Subcutaneous adipose tissue (tissue), 4 donors: ENCODE data around the gene PTGES. TPM values are rescaled to one million over a fixed set of nuclear protein-coding genes. Genes with fewer than 3 reads are reported as not detected.

Source experiments
- total RNA-seq, 4 donors: library from RNA; depleted of rRNA; stranded (reverse); fragments of >200 nt; gene quantifications; one replicate each; pipeline ENCODE4 v1.1.0, GENCODE V29; 2016
- TF ChIP-seq, protein P1 (sequence below): fragments of 450-650 bp; IDR thresholded peaks from one replicate; pipeline ENCODE4 v1.5.1; 2016; ENCODE audit warnings: low read depth, mild to moderate bottlenecking, control low read depth, antibody characterized with exemption, moderate library complexity

The PTGES gene
- total RNA-seq, 4 donors from 2014 or later, result 12.8 to 34.5 (median 20.6) TPM

DNA sequence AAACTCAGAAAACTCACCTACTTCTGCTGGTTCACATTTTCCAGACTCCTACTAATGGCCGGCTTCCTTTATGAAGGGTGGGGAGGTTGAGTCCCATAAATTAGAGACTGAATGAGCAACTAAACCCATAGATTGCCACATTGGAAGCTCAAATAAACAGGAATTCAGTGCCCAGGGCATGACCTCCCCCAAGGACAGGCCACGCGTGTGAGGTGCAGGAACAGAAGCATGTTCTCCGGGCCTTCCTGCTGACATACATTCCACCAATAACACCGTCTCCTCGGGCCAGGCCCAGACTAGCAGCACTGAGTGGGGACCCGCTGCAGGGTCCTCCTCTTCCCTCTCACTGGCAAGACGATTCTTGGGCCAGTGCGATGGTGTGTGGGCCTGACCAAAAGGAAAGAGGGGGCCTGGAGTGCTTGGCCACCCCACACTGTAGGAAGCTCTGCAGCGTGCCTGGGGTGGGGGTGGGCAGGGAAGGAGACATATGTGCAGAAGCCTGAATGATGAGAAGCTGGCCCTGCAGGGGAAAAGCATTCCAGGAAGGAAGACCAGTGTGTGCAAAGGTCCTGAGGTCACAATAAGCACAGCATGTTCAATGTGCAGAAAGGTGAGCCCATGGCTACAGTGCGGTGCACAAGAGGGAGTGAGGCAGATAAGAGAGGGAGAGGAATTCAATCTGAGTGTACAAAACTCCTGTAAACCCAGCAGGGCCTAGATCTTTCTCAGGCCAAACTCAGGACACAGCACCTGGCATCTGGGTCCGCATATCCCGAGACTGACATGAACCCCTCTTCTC is 12.0 kb downstream of the PTGES start:
- TF ChIP-seq, protein P1, sequence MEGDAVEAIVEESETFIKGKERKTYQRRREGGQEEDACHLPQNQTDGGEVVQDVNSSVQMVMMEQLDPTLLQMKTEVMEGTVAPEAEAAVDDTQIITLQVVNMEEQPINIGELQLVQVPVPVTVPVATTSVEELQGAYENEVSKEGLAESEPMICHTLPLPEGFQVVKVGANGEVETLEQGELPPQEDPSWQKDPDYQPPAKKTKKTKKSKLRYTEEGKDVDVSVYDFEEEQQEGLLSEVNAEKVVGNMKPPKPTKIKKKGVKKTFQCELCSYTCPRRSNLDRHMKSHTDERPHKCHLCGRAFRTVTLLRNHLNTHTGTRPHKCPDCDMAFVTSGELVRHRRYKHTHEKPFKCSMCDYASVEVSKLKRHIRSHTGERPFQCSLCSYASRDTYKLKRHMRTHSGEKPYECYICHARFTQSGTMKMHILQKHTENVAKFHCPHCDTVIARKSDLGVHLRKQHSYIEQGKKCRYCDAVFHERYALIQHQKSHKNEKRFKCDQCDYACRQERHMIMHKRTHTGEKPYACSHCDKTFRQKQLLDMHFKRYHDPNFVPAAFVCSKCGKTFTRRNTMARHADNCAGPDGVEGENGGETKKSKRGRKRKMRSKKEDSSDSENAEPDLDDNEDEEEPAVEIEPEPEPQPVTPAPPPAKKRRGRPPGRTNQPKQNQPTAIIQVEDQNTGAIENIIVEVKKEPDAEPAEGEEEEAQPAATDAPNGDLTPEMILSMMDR, result no peak

DNA sequence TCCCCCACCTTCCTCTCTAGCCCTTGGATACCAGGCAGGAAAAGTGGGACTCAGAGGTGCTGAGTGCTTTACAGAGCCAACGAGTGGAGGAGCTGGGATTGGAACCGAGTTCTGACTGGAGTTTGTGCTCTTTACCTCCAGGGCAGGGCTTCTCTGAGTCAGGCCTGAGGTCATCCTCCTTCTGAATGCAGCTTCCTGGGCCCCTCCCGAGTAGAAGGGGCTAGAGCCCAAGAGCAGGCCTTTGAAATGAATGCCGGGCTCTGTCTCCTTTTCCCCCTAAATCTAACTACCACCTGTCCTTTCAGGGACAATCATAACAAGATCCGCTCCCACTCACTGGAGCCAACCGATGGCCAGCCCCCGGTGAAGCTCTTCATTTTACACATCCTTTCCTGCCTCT is 12.7 kb downstream of the PTGES start:
- TF ChIP-seq, protein P1, result no peak

DNA sequence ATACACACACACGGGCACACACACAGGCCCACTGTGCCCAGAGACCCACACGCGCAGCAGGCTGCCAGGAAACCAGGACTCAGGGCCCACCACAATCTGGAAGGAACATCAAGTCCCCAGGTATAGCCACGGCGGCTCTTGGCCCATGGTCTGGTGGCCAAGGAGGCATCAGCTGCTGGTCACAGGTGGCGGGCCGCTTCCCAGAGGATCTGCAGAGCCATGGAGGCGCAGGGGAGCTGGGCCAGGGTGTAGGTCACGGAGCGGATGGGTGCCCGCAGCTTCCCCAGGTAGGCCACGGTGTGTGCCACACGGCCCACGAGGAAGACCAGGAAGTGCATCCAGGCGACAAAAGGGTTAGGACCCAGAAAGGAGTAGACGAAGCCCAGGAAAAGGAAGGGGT is 13.4 kb downstream of the PTGES start:
- TF ChIP-seq, protein P1, result no peak

DNA sequence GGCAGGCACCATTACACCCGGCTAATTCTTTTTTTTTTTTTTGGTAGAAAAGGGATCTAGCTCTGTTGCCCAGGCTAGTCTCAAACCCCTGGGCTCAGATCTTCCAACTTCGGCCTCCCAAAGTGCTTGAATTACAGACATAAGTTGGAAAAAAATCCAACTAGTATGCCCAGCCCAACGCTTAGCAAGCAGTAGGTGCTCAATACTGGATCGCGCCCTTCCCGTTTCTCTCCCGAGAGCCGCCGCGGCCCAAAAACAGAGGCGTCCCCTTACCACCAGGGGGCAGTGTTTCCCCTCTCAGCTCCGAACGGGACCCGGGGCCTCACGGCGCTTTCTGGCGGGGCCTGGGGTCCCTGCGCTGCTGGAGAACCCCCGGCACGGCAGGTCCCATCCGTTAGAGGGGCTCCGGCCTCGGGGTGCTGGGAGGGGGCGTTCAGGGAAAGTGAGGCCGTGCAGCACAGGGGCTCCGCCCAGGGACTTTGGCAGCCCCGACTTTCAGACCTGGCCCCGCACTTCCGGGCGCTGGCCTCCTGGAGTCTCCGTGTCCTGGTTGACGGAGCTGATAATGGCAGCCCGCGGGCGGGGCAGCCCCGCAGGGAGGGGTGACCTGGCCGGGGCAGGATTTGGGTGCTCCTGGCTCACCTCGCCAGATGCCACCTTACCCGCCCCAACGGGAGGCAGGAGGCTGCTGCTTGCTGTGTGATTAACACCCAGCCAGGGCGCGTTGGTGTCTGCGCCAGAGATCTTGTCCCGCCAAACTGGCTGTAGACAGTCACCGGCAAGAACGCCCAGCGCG is 15.2 kb downstream of the PTGES start:
- TF ChIP-seq, protein P1, result no peak

DNA sequence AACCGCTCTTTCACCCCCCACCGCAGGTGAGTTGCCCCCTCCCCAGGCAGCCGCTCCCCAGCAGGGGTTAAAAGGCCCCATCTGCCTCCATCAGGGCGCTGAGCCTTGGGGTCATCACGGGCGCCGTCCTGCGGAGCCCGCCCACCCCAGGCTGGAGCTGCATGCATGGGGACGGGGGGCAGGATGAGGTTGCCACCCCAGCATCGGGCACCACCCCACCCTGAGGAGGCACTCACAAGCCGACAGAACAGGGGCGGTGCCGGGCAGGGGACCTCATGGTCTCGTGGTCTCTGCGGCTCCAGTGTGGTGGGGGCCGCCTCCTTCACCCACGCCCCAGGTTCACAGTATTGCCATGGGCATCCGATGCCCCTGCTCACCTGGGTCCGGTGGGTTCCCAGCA is 16.5 kb downstream of the PTGES start:
- TF ChIP-seq, protein P1, result no peak

DNA sequence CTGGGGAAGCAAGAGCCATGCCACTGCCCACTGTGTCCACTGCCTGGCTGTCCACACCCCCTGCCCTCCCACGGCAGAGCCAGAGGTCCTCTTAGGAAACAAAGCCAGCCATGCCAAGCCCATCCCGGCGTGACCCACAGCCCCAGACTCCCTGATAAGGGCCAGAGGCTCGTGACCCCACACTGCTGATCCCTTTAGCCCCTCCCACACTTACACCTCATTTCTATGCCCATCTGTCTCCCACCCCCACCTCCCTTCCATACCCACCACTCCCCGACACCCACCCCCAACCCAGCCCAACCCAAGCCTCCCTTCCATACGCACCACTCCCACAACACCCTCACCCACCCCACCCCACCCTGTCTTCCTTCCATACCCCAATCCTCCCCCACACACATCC is 17.3 kb downstream of the PTGES start:
- TF ChIP-seq, protein P1, result no peak

DNA sequence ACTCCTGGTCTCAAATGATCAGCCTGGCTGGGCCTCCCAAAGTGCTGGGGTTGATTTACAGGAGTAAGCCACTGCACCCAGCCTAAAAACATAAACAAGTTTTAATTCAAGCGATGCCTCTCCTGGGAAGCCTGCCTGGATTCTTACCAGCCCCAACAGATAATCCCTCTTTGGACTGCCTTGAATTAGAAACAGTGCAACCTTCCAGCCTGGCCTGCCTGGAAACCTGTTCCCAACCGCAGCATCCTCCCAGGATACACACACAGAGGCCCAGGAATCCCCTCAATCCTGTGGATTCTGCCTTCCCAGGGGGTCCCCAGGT is 19.2 kb downstream of the PTGES start:
- TF ChIP-seq, protein P1, result no peak
